Activated gamma-delta T cell treated with anti-CD3 and anti-CD28 coated beads, Interleukin-2, amount 50 U/mL, for 16 hours (primary cell): Measurements from ENCODE around the gene FBXO10.
"Not testable (repeated sequence)": the region's sequence is repeated elsewhere in the genome, so short reads cannot be mapped to it uniquely, and the experiment has no call there.

Experiments used
- DNase-seq: peaks from one replicate; pipeline ENCODE4 v3.0.0-alpha.2; 2020; ENCODE audit warnings: low read depth

Gene FBXO10

GRCh38 chr9:37575921-37576721 is at the start of gene FBXO10:
FBXO10 (minus strand) TSS chr9:37576380; CDS start chr9:37541768, 34,612 bp downstream.
- peak; percentile 1 for DNase-seq

- DNase-seq, result no peak
These were observed 49.6 kb upstream of the FBXO10 start for GRCh38 chr9:37625758-37626147.

- no peak for DNase-seq
These were observed 49.0 kb upstream of the FBXO10 start for GRCh38 chr9:37625036-37625757.

GRCh38 chr9:37624073-37624472 is 47.9 kb upstream of the FBXO10 start:
- DNase-seq, result no peak

GRCh38 chr9:37623267-37623666 is 47.1 kb upstream of the FBXO10 start:
- no peak for DNase-seq

- DNase-seq, result no peak
These were observed 46.3 kb upstream of the FBXO10 start for GRCh38 chr9:37622462-37622861.

- no peak for DNase-seq
These were observed 45.3 kb upstream of the FBXO10 start for GRCh38 chr9:37621273-37622121.

- DNase-seq, result no peak
These were observed 44.2 kb upstream of the FBXO10 start for GRCh38 chr9:37620396-37620795.

- DNase-seq, result no peak
These were observed 43.6 kb upstream of the FBXO10 start for GRCh38 chr9:37619806-37620205.

- no peak for DNase-seq
These were observed 42.6 kb upstream of the FBXO10 start for GRCh38 chr9:37618817-37619216.

- no peak for DNase-seq
These were observed 41.7 kb upstream of the FBXO10 start for GRCh38 chr9:37617832-37618231.

- DNase-seq, result no peak
These were observed 41.0 kb upstream of the FBXO10 start for GRCh38 chr9:37617161-37617560.

- no peak for DNase-seq
These were observed 35.8 kb upstream of the FBXO10 start for GRCh38 chr9:37611961-37612360.

- DNase-seq, result no peak
These were observed 34.8 kb upstream of the FBXO10 start for GRCh38 chr9:37611014-37611413.

- no peak for DNase-seq
These were observed 33.7 kb upstream of the FBXO10 start for GRCh38 chr9:37609735-37610397.

- DNase-seq, result no peak
These were observed 32.1 kb upstream of the FBXO10 start for GRCh38 chr9:37608250-37608649.

- DNase-seq, result no peak
These were observed 28.1 kb upstream of the FBXO10 start for GRCh38 chr9:37604296-37604695.

GRCh38 chr9:37602817-37603216 is 26.6 kb upstream of the FBXO10 start:
- DNase-seq, result no peak

GRCh38 chr9:37602061-37602460 is 25.9 kb upstream of the FBXO10 start:
- not testable (repeated sequence) for DNase-seq

GRCh38 chr9:37596504-37596903 is 20.3 kb upstream of the FBXO10 start:
- no peak for DNase-seq

- no peak for DNase-seq
These were observed 17.8 kb upstream of the FBXO10 start for GRCh38 chr9:37593883-37594448.
